H1 (cell line): Measurements from ENCODE around the gene STAMBPL1. TPM values are rescaled to one million over a fixed set of nuclear protein-coding genes. Genes with fewer than 3 reads are reported as not detected.

Experiments
- CTCF ChIA-PET: fragments of 300-600 bp; sonication (Branson Sonifier 250); formaldehyde crosslinking; loops from one replicate; lab custom pipeline; 2021; ENCODE audit not compliant: partially characterized antibody; lab: Charles Lee
- POLR2A ChIA-PET: fragments of 300-600 bp; sonication (Branson Sonifier 250); formaldehyde crosslinking; loops from one replicate; lab custom pipeline; 2021; ENCODE audit warnings: inconsistent platforms; ENCODE audit not compliant: partially characterized antibody; lab: Charles Lee
- DNase-seq, 2 experiments: peaks; one replicate each; pipeline versions ENCODE4 v3.0.0 to v3.0.0-alpha.2; 2010 to 2022; ENCODE audit warnings: low spot score in 2 of 2, low read depth in 1 of 2, mixed read lengths in 1 of 2
- FAIRE-seq: peaks from 2 replicates; lab custom pipeline; 2011; peaks lifted over from hg19 to GRCh38; lab: Jason Lieb, UNC
- H2AFZ ChIP-seq: 2 replicates; pipeline ENCODE4 v1.8.1; 2012; ENCODE audit warnings: low read length, inconsistent platforms
- H2AK5ac ChIP-seq: 2 replicates; pipeline ENCODE4 v1.6.1; 2013; ENCODE audit warnings: low read depth, low read length
- H2BK120ac ChIP-seq: replicated peaks from 2 replicates; pipeline ENCODE3; 2013; ENCODE audit warnings: low read depth, low read length, inconsistent platforms
- H2BK12ac ChIP-seq: 2 replicates; pipeline ENCODE4 v1.6.1; 2013; ENCODE audit warnings: low read depth, low read length
- H2BK15ac ChIP-seq: 2 replicates; pipeline ENCODE4 v1.6.1; 2013; ENCODE audit warnings: low read length
- H2BK20ac ChIP-seq: 2 replicates; pipeline ENCODE4 v1.6.1; 2013; ENCODE audit warnings: low read length
- H2BK5ac ChIP-seq: 2 replicates; pipeline ENCODE4 v1.6.1; 2013; ENCODE audit warnings: low read depth, low read length
- H3K14ac ChIP-seq: 2 replicates; pipeline ENCODE4 v1.6.1; 2013; ENCODE audit warnings: inconsistent platforms; ENCODE audit not compliant: insufficient read length
- H3K18ac ChIP-seq: 2 replicates; pipeline ENCODE4 v1.6.1; 2013; ENCODE audit warnings: low read length; ENCODE audit errors: extremely low read depth
- H3K23ac ChIP-seq: 2 replicates; pipeline ENCODE4 v1.6.1; 2013; ENCODE audit warnings: inconsistent platforms; ENCODE audit not compliant: insufficient read length
- H3K23me2 ChIP-seq: 2 replicates; pipeline ENCODE4 v1.6.1; 2013; ENCODE audit warnings: low read depth, low read length
- H3K27ac ChIP-seq: 2 replicates; pipeline ENCODE4 v1.6.1; 2011; ENCODE audit warnings: low read depth, low read length, inconsistent platforms
- H3K27me3 ChIP-seq, 4 experiments: replicated peaks in 1 of 4; 1 replicate in 1 of 4; 2 replicates in 3 of 4; pipeline versions ENCODE4 v1.6.1 to v1.8.1; 2011 to 2013; ENCODE audit warnings: low read length in 3 of 4, mild to moderate bottlenecking in 3 of 4, inconsistent platforms in 2 of 4, mixed read lengths in 2 of 4, moderate library complexity in 1 of 4; ENCODE audit not compliant: control insufficient read depth in 3 of 4, insufficient read depth in 3 of 4; ENCODE audit errors: extremely low read depth in 1 of 4
- H3K36me3 ChIP-seq, 4 experiments: 2 replicates each; pipeline versions ENCODE4 v1.6.1 to v1.8.1; 2011 to 2013; ENCODE audit warnings: mild to moderate bottlenecking in 4 of 4, low read length in 3 of 4, moderate library complexity in 2 of 4, control low read depth in 1 of 4, inconsistent platforms in 1 of 4; ENCODE audit not compliant: insufficient read depth in 4 of 4, control insufficient read depth in 2 of 4
- H3K4ac ChIP-seq: replicated peaks from 2 replicates; pipeline ENCODE3; 2013; ENCODE audit warnings: low read length, low read depth, mixed read lengths, inconsistent platforms; ENCODE audit not compliant: insufficient read length
- H3K4me1 ChIP-seq, 4 experiments: replicated peaks in 1 of 4; 1 replicate in 1 of 4; 2 replicates in 3 of 4; pipeline versions ENCODE4 v1.6.1 to v1.8.1; 2011 to 2013; ENCODE audit warnings: low read length in 3 of 4, inconsistent platforms in 2 of 4, mixed read lengths in 1 of 4; ENCODE audit not compliant: insufficient read depth in 4 of 4, control insufficient read depth in 3 of 4
- H3K4me2 ChIP-seq, 2 experiments: 2 replicates each; pipeline versions ENCODE4 v1.6.1 to v1.8.1; 2011 to 2013; ENCODE audit warnings: low read depth in 2 of 2, low read length in 2 of 2, control low read depth in 1 of 2, inconsistent platforms in 1 of 2, mild to moderate bottlenecking in 1 of 2; ENCODE audit not compliant: insufficient read depth in 1 of 2
- H3K4me3 ChIP-seq, 4 experiments: fragments of 200-600, 300-600 bp in 1 of 4; sonication (generic), shearing (Covaris generic), sonication (Bioruptor Twin) in 1 of 4; 2 replicates each; pipeline versions ENCODE4 v1.5.1 to v1.8.1; 2011 to 2016; ENCODE audit warnings: low read length in 4 of 4, low read depth in 3 of 4, control low read depth in 2 of 4, inconsistent platforms in 2 of 4, mild to moderate bottlenecking in 2 of 4, mixed read lengths in 1 of 4, moderate library complexity in 1 of 4; ENCODE audit not compliant: insufficient read depth in 2 of 4; ENCODE audit errors: extremely low read depth in 1 of 4
- H3K56ac ChIP-seq: replicated peaks from 2 replicates; pipeline ENCODE3; 2013; ENCODE audit warnings: low read depth, mild to moderate bottlenecking, mixed read lengths, low read length, inconsistent platforms; ENCODE audit not compliant: insufficient read length
- H3K79me1 ChIP-seq: 2 replicates; pipeline ENCODE4 v1.6.1; 2013; ENCODE audit warnings: low read depth, low read length, control low read depth
- H3K79me2 ChIP-seq, 2 experiments: 2 replicates each; pipeline versions ENCODE4 v1.6.1 to v1.8.1; 2012 to 2013; ENCODE audit warnings: low read length in 2 of 2, mild to moderate bottlenecking in 2 of 2, inconsistent platforms in 1 of 2; ENCODE audit not compliant: insufficient read depth in 2 of 2, control insufficient read depth in 1 of 2
- H3K9ac ChIP-seq, 4 experiments: replicated peaks in 1 of 4; 1 replicate in 1 of 4; 2 replicates in 3 of 4; pipeline versions ENCODE4 v1.6.1 to v1.8.1; 2011 to 2013; ENCODE audit warnings: low read depth in 3 of 4, low read length in 3 of 4, control low read depth in 2 of 4, mild to moderate bottlenecking in 2 of 4, moderate library complexity in 2 of 4, inconsistent platforms in 1 of 4; ENCODE audit errors: extremely low read depth in 1 of 4
- H3K9me3 ChIP-seq, 2 experiments: 2 replicates each; pipeline versions ENCODE4 v1.6.1 to v1.8.1; 2012 to 2013; ENCODE audit warnings: mild to moderate bottlenecking in 2 of 2, moderate library complexity in 2 of 2, control low read depth in 1 of 2, inconsistent platforms in 1 of 2, low read depth in 1 of 2, low read length in 1 of 2, mixed read lengths in 1 of 2; ENCODE audit not compliant: insufficient read depth in 2 of 2
- H4K20me1 ChIP-seq, 2 experiments: replicated peaks in 1 of 2; 2 replicates each; pipeline versions ENCODE3 to v1.8.1; 2011 to 2013; ENCODE audit warnings: inconsistent platforms in 2 of 2, low read length in 2 of 2, mild to moderate bottlenecking in 1 of 2; ENCODE audit not compliant: insufficient read depth in 2 of 2, control insufficient read depth in 1 of 2
- H4K5ac ChIP-seq: 2 replicates; pipeline ENCODE4 v1.6.1; 2013; ENCODE audit warnings: low read length, low read depth, mixed read lengths, inconsistent platforms; ENCODE audit not compliant: insufficient read length
- H4K8ac ChIP-seq: 2 replicates; pipeline ENCODE4 v1.8.0; 2013; ENCODE audit warnings: mild to moderate bottlenecking, moderate library complexity, low read length, inconsistent platforms; ENCODE audit not compliant: insufficient read depth; ENCODE audit errors: extremely low read depth
- H4K91ac ChIP-seq: replicated peaks from 2 replicates; pipeline ENCODE3; 2013; ENCODE audit warnings: low read length, mixed read lengths, inconsistent platforms; ENCODE audit not compliant: insufficient read length
- BCL11A ChIP-seq, 2 experiments: IDR thresholded peaks; one replicate each; pipeline ENCODE4 v1.6.1; 2011; ENCODE audit warnings: low read depth in 2 of 2, low read length in 2 of 2, mild to moderate bottlenecking in 2 of 2
- CBX5 ChIP-seq: fragments of 300-800, 300-1000 bp; sonication (generic); IDR thresholded peaks from 2 replicates; pipeline ENCODE4 v1.7.1; 2016; ENCODE audit warnings: antibody characterized with exemption, low read length, low read depth
- CHD1 ChIP-seq: IDR thresholded peaks from 2 replicates; pipeline ENCODE4 v1.6.1; 2012; ENCODE audit warnings: low read depth, low read length, improper control_type of control experiment
- EZH2 ChIP-seq: fragments of 200-600 bp; sonication (generic); IDR thresholded peaks from 2 replicates; pipeline ENCODE4 v1.7.1; 2012; ENCODE audit warnings: low read depth, mild to moderate bottlenecking, moderate library complexity, low read length, inconsistent platforms; ENCODE audit not compliant: severe bottlenecking
- RBBP5 ChIP-seq: IDR thresholded peaks from 2 replicates; pipeline ENCODE4 v1.7.1; 2012; ENCODE audit warnings: low read depth, mild to moderate bottlenecking, inconsistent platforms, low read length, moderate library complexity, borderline replicate concordance
- TBP ChIP-seq: IDR thresholded peaks from 2 replicates; pipeline ENCODE4 v1.6.1; 2011; ENCODE audit warnings: low read depth, low read length, improper control_type of control experiment
- polyA plus RNA-seq, 7 experiments: library from polyadenylated mRNA; depleted of rRNA in 3 of 7; stranded (reverse) in 5 of 7; unstranded in 2 of 7; fragments of >200 nt in 5 of 7; fragments of 200-250 nt in 2 of 7; gene quantifications; 1 replicate in 5 of 7; 2 replicates in 1 of 7; 4 replicates in 1 of 7; pipeline versions ENCODE4 v1.2.1 to v1.2.3, GENCODE V29; 2011 to 2013; ENCODE audit warnings: missing spikeins in 2 of 7, mixed read lengths in 2 of 7
- total RNA-seq: library from RNA; stranded (reverse); fragmentation: NEBNext Ultra II Directional; extraction: Animal tissue kit (Norgen Biotek cat#: 25700); gene quantifications from 2 replicates; pipeline ENCODE4 v1.2.1, GENCODE V29; 2021

STAMBPL1 gene
- total and polyA plus RNA-seq, 2 of the 8 experiments (the other 6 are each of a cell fraction or from before 2014, with no cell fraction given) = 5.5 TPM

- Histone ChIP-seq H3K79me1 (no peaks in the 10 kb centered on the region), H2BK15ac (no peak overlapping the region), H3K4me1 (no peaks in the 10 kb centered on the region), H2BK120ac (no peak overlapping the region), H3K4ac (no peak overlapping the region), H3K4me3 (no peak overlapping the region), H3K23me2 (no peaks in the 10 kb centered on the region), H3K4me2 (no peak overlapping the region), H3K36me3 (no peaks in the 10 kb centered on the region), H4K8ac (no peak overlapping the region), H2BK20ac (no peak overlapping the region), H2AFZ (no peak overlapping the region), H3K14ac (no peak overlapping the region), H3K18ac (no peak overlapping the region), H3K23ac (no peak overlapping the region), H2AK5ac (no peak overlapping the region), H3K9me3 (no peaks in the 10 kb centered on the region), H4K91ac (no peak overlapping the region), H4K5ac (no peak overlapping the region), H2BK12ac (no peak overlapping the region), H3K56ac (no peak overlapping the region), H3K27me3 (no peaks in the 10 kb centered on the region), H3K79me2 (no peaks in the 10 kb centered on the region), H3K9ac (no peak overlapping the region), H3K27ac (no peak overlapping the region), H2BK5ac (no peak overlapping the region), H4K20me1 (no peaks in the 10 kb centered on the region)
- DNase-seq (no peak), FAIRE-seq (no peak)
- ChIA-PET POLR2A (no interaction called here), CTCF (interaction anchor here (0.6 to 2.7 kb wide), 6 partner anchors 15 to 1032 kb away, joined by 3 to 10 read pairs (median 4); no protein-coding TSS in a partner anchor)
- TF ChIP-seq TBP (no peak), BCL11A (IDR thresholded peaks at IDR 0.05; ENCODE audit: low read depth in 2 of 2, low read length in 2 of 2) (no peak), CHD1 (no peak), RBBP5 (no peak), EZH2 (no peak), CBX5 (no peak)
Measured at GRCh38 chr10:88916231-88916630, 36.2 kb downstream of the STAMBPL1 start.
